GM21717 (cell line): ENCODE measurements around the gene NTPCR.
"Not testable (repeated sequence)": the region's sequence is repeated elsewhere in the genome, so short reads cannot be mapped to it uniquely, and the experiment has no call there.

ENCODE experiments used
- ATAC-seq: cut with Tn5 transposase; IDR thresholded peaks from one replicate; pipeline ENCODE4 v1.9.1; 2021; ENCODE audit warnings: mild to moderate bottlenecking, moderate library complexity; ENCODE audit not compliant: unreplicated experiment

Gene NTPCR

DNA sequence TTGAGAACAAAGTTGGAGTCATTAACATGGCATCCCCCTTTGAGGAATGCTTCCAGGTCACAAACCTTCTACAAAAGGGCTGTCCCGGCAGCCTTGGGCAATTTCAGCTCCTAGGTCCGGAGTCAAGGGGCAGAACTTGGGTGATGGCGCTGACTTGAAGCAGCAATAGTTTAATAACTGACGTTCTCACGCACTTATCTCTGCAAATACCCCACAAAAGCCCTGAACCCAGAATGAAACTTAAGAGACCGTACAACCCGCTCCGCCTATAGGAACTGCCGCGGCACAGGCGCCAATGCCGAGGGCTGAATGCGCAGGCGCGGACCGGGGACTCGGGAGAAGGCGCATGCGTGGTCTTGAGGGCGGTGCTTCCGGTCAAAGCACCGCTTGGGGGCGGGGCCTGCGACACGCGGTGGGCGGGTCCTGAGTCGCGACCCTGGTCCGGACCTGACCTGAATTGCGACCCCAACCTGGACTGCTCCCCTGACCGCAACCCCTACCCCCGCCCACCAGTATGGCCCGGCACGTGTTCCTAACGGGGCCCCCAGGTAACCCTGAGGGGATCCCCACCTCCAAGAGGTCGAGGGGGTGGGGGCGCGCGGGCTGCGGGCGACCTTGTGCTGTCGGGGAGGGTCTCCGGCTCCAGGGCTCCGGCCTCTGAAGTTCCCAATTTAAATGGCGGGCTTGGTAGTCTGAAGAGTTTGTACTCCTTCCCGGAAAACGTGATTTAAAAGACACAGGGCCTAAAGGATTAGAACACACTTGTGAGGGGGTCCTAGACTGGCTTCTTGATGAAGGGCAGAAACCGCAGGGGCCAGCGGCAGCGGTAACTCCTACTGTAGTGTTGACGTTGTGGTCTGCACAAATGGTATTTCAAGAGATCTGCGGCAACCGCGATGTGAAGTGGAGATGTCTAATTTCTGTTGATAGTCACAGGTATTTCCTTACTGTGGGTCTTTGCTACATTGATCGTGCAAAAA lies at the start of gene NTPCR:
NTPCR (plus strand) TSS at position 415 of the 980 bp plus-strand sequence; CDS start at position 515, 100 bp downstream.
- ATAC-seq: peak; percentile 85

DNA sequence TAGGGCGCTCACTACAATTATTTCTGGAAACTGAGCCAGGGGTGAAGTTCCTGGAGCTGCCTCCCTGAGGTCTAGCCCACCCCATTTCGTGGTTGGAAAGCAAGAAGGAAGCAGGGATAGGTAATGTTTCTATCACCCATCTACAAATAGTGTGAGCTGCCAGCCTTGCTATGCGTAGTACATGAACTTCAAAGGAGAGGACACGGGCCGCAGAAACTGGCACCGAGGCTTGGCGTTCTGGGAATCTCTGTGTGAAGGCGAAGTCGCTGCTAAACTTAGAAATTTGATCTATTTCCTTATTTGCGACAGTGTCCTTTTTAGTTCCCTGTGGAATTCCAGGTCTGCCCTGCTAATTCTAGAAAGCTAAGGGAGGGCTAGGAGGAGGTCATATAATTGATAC lies 49.6 kb upstream of the NTPCR start:
- no peak for ATAC-seq

- no peak for ATAC-seq
These were observed 49.2 kb upstream of the NTPCR start for GRCh38 chr1:232901255-232901654.

GRCh38 chr1:232902774-232903350 lies 47.5 kb upstream of the NTPCR start:
- ATAC-seq: no peak

DNA sequence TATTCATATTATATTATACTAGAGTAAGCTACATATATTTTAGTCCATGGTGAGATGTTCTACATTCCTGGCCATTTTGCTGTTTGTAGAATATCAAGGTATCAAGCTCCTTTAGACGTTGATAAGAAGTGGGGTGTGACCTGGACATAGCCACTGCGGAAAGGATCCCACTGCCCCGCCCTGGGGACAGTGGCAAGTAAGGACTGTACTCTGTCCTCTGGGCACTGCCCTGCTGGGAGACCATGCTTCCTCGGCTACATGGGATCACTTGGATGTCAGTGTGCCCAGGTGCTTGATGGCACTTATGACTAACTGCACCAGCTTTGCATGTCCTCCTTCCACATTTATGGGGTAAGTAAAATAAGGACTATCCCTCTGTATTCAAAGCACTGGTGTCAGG lies 46.3 kb upstream of the NTPCR start:
- no peak for ATAC-seq

GRCh38 chr1:232904566-232904965 lies 45.8 kb upstream of the NTPCR start:
- no peak for ATAC-seq

- no peak for ATAC-seq
These were observed 44.9 kb upstream of the NTPCR start for GRCh38 chr1:232905331-232906034.

DNA sequence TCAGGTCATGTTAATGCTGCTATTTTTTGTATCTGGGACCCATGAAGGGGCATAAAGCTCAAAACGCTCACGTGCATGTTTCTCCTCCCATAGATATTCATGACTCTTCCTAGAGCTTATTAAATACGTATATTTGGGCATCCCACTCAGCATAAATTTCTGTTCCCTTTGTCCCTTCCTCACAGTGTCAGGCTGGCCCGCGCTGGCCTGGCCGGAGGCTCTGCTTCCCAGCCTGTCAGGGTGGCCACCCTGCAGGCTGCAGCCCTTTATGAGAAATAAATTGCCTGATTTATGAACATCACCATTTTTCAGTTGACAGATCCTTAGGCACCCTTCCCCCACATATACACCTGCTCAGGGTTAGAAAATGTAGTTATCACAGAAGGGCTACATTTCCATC lies 44.0 kb upstream of the NTPCR start:
- ATAC-seq: no peak

GRCh38 chr1:232908831-232909230 lies 41.6 kb upstream of the NTPCR start:
- no peak for ATAC-seq

DNA sequence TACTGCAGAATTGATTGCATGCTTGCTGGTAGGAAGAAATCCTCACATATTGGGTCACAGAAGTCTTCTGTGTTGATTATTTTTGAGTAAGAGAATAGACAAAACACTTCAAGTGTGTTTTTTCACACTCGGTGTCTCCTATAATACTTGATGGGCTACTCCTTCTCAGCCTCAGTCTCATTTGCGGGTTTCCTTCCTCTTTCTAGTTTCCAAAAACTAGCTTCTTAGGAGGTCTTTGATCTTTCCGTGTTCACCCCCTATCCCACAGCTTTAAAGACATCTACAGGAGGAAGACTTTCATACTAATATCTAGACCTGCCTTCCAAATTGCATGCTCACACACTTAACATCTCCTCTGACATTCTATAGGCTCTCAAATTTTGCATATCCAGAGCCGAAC lies 40.7 kb upstream of the NTPCR start:
- ATAC-seq: no peak

DNA sequence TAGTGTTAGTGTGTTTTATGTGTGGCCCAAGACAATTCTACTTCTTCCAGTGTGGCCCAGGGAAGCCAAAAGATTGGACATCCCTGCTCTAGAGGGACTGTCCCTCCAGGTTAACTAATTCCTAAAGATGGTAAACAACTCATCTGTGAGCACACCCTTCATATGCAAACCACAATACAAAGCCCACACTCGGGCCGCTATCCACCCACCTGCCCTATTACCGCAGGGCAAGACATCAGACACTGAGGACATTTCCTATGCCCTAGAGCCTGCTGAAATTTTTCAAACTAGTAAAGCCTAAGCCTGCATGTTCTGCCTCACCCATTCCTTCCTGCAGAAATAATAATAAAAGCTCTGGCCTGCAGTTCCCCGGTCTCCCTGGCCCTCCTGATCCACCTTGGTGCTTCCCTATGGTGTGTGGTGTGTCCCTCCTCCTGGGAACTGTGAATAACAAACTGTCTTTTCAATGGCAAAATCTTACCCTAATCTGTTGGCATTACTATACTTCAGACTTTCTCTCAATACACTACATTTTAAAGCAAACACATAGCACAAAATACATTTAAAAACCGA lies 39.3 kb upstream of the NTPCR start:
- ATAC-seq: no peak

GRCh38 chr1:232912845-232913580 lies 37.4 kb upstream of the NTPCR start:
- ATAC-seq: no peak

- not testable (repeated sequence) for ATAC-seq
These were observed 36.1 kb upstream of the NTPCR start for GRCh38 chr1:232914271-232914670.

GRCh38 chr1:232915212-232915611 lies 35.2 kb upstream of the NTPCR start:
- no peak for ATAC-seq

DNA sequence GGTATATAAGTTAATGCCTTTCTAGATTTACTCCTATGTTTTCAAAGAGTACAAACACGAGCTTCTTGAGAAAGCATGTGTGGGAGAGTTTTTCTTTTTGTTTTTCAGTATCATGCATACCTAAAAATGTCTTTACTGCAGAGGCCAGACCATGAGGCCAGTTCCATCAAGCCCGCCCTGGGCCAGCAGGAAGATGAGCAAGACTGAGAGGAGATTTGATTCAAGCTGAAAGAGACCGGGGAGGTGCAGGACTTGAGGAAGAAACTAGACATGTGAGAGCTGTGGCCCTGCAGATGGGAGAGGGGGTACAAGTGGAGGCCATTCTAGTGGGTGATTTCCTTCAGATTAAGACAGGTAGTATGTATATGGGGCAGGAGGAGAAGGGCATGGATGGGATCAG lies 33.4 kb upstream of the NTPCR start:
- ATAC-seq: no peak

DNA sequence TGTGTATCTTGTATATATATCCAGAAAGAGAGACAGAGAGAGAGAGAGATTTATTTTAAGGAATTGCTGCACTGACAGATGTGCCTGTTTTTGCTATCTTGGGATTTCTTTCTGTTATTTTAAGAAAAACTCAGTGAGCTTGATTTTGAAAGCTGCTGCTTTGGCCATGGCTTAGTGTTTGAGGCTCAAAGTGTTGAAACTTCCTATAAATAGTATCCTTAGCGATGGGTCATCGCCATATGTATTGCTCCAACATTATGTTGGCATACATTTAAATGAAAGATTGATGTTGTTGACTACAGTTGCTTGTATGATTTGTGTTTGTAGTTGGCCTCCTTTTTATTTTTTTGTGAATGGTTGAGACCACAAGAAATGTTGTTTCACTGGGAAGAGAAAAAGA lies 29.0 kb upstream of the NTPCR start:
- no peak for ATAC-seq

GRCh38 chr1:232922485-232922884 lies 27.9 kb upstream of the NTPCR start:
- no peak for ATAC-seq

DNA sequence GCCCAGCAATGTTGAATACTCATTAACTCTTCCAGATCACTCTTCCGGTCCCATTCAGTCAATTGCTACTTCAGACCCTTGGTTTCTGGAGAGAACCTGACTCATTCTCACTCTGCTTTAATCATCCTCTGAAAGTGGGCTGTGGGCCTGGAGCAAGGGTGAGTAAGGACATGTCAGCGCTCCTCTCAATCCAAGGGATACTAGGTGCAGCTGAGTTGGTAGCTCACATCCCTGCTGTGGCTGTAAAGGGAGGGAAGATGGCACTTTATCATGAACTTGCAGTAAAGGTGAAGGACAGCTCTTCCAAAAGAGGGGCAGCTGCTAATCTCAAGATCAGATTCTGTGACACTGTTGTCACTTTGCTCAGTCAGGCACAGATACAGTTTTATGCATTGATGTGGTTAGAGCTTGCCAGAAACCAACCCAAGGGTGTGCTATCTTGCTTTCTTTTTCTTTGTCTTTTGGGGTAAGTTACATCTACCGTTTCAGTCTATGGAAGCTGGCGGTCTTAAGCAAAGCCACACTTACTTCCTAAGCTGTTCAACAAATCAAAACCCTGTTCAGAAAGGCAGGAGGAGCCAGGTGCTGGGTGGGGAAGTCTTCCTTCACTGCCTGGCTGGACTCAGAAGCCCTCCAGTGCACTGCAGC lies 26.5 kb upstream of the NTPCR start:
- no peak for ATAC-seq

GRCh38 chr1:232924874-232925273 lies 25.5 kb upstream of the NTPCR start:
- no peak for ATAC-seq
